ENCODE measurements around the gene C4orf50.

C4orf50 gene

DNA sequence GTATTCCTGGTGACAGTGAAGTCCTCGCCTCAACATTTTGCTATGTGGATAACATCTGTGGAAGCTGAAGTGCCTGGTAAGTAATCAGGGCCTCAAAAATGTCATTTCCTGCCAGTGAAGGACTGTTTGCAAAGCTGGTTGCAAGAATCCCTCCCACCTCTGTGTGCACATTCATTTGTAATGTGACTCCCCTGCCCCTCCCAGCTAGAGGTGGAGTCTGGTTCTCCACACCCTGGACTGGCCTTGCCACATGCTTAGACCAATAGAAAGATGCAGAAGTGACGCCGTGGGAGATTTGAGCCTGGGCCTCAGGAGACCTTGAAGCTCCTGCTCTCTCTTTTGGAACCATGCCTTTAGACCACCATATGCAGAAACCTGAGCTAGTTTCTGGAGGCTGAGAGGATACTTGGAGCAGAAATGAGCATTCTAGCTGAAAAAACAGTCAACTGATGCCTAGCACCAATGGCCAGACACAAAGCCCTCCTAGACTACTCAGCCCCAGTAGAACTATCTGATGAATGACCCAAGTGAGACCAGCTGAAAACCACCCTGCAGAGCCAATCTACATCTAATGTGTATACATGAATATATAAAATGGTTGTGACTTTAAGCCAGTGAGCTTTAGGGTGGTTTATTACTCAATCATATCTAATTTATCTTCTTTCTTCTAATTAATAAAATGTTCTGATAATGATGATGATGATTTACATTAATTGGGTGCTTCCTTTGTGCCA is 77.6 kb downstream of the C4orf50 start:
- no peak for DNase-seq

- no peak for DNase-seq
Observed at GRCh38 chr4:5933996-5934831, 84.0 kb downstream of the C4orf50 start.

DNA sequence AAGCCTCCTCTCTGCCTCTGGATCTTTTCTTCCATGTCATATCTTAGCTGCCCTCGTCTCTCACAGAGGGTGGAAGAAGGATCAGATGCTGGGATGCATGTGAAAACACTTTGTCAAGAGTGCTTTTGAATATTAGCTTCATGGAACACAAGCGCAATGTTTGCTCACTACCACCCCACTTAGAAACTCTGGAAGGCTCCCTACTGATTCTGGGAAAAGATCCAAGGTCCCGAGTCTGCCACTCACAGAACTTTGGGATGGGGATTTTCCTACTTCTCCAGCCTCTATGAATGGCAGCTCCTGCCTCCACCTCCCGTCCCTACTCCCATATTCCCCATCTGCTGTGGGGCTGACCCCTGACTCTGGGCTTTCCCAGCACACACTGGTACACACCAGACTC is 85.1 kb downstream of the C4orf50 start:
- peak; percentile 46 for DNase-seq

- no peak for DNase-seq
Observed at GRCh38 chr4:5932035-5932568, 86.1 kb downstream of the C4orf50 start.

- DNase-seq = no peak
Observed at GRCh38 chr4:5931526-5931925, 86.7 kb downstream of the C4orf50 start.

GRCh38 chr4:5930876-5931275 is 87.4 kb downstream of the C4orf50 start:
- no peak for DNase-seq

- no peak for DNase-seq
Observed at GRCh38 chr4:5930456-5930855, 87.8 kb downstream of the C4orf50 start.

DNA sequence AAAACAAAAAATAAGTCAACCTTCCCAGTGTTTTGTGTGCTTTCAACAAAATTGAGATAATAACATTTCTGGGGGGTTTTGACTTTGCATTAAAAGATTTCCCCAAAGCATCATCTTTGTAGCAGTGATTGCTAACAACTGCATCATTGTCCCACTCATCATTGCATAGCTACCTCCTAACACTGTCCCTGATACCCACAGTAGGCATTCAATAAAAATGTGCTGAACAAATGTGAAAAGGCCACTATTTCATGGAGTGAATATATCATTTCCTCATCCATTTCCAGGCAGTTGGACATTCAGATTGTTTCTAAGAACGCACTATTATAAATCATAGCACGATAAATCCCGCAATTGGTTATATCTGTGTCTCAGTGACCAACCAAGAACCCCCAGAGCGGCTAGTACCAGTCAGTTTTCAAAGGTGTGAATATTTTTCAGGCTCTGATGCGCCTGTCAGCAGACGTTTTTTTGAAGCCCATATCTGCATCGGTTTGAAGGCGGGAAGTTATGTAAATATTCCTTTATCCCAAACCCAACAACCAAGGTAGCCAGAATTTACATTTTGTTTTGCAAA is 89.3 kb downstream of the C4orf50 start:
- DNase-seq = no peak

- DNase-seq = no peak
Observed at GRCh38 chr4:5928274-5928673, 90.0 kb downstream of the C4orf50 start.

DNA sequence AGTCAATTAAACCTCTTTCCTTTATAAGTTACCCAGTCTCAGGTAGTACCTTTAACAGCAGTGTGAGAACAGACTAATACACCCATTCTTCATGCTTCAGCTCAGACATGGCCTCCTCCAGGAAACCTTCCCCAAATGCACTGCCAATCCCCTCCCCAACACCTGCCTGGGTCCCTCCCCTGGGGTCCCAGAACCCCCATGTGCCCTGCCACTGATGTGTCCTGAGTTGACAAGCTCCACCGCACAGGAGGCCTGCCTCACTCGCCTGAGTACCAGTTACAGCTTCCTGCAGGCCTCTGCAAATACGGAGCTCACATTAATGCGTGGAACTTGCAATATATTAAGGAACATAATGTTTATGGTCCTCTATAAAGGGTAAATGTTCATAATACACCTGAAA is 90.5 kb downstream of the C4orf50 start:
- no peak for DNase-seq

DNA sequence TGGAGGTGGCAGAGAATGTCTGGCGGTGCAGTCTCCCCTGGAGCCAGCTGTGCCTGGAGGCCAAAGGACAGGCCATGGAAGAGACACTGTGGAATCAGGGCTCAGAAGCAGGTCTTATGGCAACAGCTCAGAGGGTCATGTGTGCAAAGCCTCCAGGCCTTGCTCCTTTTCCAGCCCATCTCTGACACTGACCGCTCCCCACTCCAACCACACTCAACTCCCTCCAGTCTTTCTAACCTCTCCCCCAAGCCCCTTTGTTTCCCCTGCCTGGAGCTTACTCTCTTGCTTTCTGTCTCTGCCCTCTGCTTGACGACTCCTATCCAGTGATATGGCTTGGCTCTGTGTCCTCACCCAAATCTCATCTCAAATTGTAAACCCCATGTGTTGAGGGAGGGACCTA is 91.1 kb downstream of the C4orf50 start:
- DNase-seq = no peak

- DNase-seq = no peak
Observed at GRCh38 chr4:5926598-5926997, 91.6 kb downstream of the C4orf50 start.

DNA sequence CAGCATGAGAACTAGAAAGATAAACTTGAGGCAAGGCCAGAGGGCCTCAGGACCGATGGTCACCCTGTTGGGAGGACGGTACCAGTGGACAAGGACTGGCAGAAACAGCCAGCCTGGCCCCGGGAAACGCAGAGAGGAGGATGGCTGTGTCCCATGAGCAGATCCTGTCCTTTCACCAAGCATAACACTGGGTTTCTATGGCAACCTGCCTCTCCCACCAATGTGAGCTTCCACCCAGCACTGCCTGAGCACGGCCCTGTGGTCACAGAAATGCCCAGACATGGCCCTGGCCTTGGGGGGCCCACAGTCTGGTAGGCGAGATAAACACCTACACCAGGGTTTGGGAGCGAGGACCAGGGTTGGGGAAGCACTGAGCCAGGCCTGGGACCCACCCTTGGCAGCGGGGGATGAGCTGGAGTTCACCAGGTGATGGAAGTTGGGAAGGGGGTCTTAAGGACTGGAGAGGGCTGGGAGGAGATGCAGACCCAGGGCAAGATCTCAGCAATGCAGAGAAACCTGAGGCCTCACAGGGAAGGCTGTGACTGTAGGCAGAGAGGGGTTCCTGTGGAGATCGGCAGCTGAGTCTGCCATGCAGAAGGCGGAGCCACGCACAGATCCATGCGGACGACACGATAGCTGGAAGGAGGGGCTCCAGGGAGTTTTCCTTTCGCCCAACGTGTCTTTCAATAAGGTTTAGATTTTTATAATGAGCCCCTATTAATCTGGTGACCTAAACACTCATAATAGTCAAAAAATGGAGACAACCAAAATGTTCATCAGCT is 92.6 kb downstream of the C4orf50 start:
- DNase-seq = no peak

DNA sequence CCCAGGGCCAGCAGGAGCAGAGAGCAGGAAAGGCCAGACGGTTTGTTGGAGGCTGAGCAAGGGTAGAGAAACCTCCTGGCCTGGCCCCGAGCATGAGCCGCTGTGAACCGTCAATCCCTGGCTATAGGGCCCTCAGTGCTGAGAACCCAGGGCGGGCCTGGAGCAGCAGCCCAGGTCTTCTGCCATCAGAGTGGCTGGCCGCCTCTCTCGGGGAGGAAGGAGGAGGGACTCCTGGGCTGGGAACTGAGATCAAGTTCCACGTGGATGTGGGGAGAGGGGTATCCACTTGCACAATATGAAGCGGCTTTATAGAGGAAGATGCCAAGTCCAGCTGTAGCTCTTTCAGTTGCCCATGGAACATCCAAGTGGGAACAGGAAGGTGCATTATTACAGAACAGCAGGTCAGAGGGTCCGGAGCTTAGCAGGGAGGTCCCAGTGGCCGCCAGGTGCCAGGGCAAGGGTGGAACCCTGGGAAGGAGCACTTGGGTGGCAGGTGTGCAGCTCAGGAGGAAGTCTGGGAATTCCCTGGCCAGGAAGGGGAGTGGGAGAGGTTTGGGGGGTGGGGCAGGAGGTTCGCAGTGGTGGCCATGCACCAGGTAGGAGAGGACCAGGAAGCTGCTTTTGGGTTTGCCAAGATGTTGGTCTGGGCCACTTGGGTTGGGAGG is 93.6 kb downstream of the C4orf50 start:
- no peak for DNase-seq

DNA sequence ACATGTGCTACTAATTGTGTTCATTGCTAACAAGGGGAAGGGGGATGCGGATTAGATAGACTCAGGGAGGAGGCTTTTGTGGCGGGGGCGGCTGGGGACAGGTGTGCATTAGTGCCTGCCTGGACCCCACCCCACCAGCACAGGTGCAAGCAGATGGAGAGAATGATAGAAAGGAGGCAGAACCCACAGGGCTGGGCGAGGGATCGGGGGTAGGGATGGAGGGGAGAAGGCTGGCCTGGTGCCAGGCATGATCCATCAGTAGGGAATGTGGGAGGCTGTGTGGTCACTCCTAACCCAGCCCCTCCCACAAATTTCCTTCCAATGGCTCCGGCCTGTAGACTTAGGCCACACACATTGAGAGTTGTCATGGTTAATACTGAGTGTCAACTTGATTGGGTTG is 94.9 kb downstream of the C4orf50 start:
- no peak for DNase-seq

DNA sequence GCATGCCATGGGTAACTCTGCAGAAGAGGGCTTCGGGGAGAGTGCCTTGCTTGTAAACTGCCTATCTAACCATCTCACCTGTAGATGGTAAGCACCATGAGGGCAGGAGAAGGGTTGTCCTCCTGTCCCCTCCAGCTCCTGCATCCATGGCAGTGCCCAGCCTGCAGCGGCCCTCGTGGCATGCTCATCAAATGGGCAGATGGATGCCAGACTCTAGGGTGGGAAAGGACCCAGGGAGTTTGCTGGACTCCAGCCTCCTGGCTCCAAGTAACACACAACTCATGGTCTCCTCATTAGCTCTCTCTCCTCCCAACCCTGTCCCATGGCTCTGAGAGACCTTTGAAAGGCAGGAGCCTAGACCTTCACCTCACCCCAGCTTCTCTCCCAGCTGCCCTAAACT is 95.7 kb downstream of the C4orf50 start:
- DNase-seq = no peak

DNA sequence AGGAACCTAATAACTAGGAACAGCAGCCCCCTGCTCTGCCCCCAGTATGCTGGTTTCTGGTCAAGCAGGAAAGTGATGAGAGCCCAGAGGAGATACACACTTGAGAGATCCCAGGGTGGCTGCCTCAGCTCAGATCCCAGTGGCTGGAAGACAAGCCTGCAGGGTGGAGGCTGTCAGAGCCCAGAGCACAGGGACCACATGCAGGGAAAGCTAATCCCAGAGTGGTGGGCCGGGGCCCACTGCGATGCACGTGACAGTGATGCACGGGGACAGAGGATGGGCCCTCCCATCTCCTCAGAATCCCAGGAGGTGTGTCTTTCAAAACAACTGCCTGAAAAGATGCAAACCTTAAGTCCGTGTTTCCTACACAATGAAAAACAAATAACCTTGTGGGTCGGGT is 96.2 kb downstream of the C4orf50 start:
- no peak for DNase-seq

GRCh38 chr4:5921101-5921980 is 96.9 kb downstream of the C4orf50 start:
- DNase-seq = no peak

- no peak for DNase-seq
Observed at GRCh38 chr4:5919571-5919970, 98.7 kb downstream of the C4orf50 start.

GRCh38 chr4:5919044-5919443 is 99.2 kb downstream of the C4orf50 start:
- DNase-seq = no peak

DNA sequence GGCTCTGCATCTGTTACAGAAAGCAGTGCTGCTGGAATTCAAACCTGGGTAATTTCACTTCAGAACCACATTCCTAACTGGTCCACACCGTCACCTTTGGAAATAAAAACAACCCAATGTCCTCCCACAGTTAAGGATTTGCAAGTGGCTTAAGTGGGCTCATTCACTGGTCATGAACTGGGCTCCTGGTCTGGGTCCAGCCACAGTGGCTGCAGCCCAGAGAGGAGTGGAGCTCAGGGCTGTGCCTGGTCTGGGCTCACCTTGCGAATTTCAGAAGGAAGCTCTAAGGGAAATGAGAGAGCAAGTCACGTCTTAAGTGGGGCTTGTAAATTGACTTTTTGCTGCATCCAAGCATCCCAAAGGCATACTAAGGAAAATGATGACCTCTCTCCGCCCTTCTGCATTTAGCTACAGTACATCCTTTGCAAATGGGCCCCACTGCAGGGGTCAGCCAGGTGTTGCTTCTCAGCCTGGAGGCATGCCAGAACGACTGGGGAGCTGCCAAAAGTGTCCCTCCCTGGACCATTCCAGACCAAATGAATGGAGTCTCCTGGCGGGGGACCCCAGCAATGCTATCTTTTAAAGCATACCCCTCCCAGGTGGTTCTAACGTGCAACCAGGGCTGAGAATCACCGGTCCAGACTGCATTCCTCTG is 99.8 kb downstream of the C4orf50 start:
- no peak for DNase-seq
